HS-27A (cell line): Measurements from ENCODE around the gene ZFP30.

Experiments
- DNase-seq: peaks from one replicate; pipeline ENCODE4 v3.0.0-alpha.2; 2012; ENCODE audit warnings: low read depth, missing footprints

The ZFP30 gene

DNA sequence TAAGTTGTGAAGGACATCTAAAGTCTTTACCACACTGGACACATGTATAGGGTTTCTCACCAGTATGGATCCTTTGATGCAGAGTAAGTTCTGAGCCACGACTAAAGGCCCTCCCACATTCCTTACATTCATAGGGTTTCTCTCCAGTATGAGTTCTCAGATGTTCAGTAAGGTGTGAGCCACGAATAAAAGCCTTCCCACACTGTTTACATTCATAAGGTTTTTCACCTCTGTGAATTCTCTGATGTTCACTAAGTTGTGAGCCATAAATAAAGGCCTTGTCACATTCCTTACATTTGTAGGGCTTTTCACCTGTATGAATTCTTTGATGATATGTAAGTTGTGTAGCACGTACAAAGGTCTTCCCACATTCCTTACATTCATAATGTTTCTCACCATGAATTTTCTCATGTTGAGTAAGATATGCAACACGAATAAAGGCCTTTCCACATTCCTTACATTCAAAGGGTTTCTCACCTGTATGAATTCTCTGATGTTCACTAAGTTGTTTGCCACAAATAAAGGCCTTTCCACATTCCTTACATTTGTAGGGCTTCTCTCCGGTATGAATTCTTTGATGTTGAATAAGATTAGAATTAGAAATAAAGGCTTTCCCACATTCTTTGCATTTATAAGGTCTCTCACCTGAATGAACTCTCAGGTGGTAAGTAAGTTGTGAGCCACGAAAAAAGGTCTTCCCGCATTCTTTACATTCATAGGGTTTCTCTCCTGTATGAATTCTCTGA, 90.5 kb downstream of the ZFP30 start:
- DNase-seq: no peak
